NCI-H2081 (cell line): ENCODE results near the gene DDX54.
"Not testable (repeated sequence)": the region's sequence is repeated elsewhere in the genome, so short reads cannot be mapped to it uniquely, and the experiment has no call there.

ENCODE experiments used
- DNase-seq, 2 experiments: peaks; one replicate each; lab custom pipeline; 2025; lab: John Stamatoyannopoulos, UW

DDX54 gene

GRCh38 chr12:113142173-113142885 lies 42.9 kb downstream of the DDX54 start:
- DNase-seq: no peak

GRCh38 chr12:113141716-113142115 lies 43.6 kb downstream of the DDX54 start:
- DNase-seq: not testable (repeated sequence)

GRCh38 chr12:113140706-113141105 lies 44.6 kb downstream of the DDX54 start:
- DNase-seq: no peak

GRCh38 chr12:113138826-113139225 lies 46.5 kb downstream of the DDX54 start:
- DNase-seq: no peak

GRCh38 chr12:113137861-113138783 lies 47.2 kb downstream of the DDX54 start:
- DNase-seq: no peak

GRCh38 chr12:113136990-113137511 lies 48.2 kb downstream of the DDX54 start:
- DNase-seq: no peak

GRCh38 chr12:113136128-113136989 lies 48.9 kb downstream of the DDX54 start:
- no peak for DNase-seq

GRCh38 chr12:113135178-113136127 lies 49.8 kb downstream of the DDX54 start, which contains the start of gene RASAL1:
RASAL1 (minus strand) TSS chr12:113135761; CDS start chr12:113135462, 299 bp downstream.
- peak; percentile 60 to 62 for DNase-seq

GRCh38 chr12:113134521-113134951 lies 50.7 kb downstream of the DDX54 start:
- DNase-seq: no peak

- DNase-seq: no peak
Measured at GRCh38 chr12:113134071-113134470, 51.2 kb downstream of the DDX54 start.

GRCh38 chr12:113133666-113134065 lies 51.6 kb downstream of the DDX54 start:
- DNase-seq: no peak

GRCh38 chr12:113133036-113133435 lies 52.2 kb downstream of the DDX54 start:
- DNase-seq: no peak

GRCh38 chr12:113131556-113131955 lies 53.7 kb downstream of the DDX54 start:
- DNase-seq: no peak

- DNase-seq: no peak
Measured at GRCh38 chr12:113130457-113131135, 54.7 kb downstream of the DDX54 start.

- no peak for DNase-seq
Measured at GRCh38 chr12:113129664-113130456, 55.4 kb downstream of the DDX54 start.

- DNase-seq: no peak
Measured at GRCh38 chr12:113128802-113129663, 56.2 kb downstream of the DDX54 start.

GRCh38 chr12:113127791-113128199 lies 57.5 kb downstream of the DDX54 start:
- no peak for DNase-seq
